K562 (cell line): Measurements from ENCODE around the gene ME3. TPM values are rescaled to one million over a fixed set of nuclear protein-coding genes. Genes with fewer than 3 reads are reported as not detected.

Experiments
- ATAC-seq: fragments of 200-7000 bp; cut with Tn5 transposase; 3 replicates; pipeline ENCODE4 v1.9.1; 2020; ENCODE audit warnings: moderate library complexity
- BruUV-seq: library from RNA; stranded (reverse); fragments of 400-500 nt; replicated peaks from 2 replicates; lab custom pipeline; 2021; lab: Mats Ljungman, UMichigan
- CTCF ChIA-PET: fragments of 300-600 bp; formaldehyde crosslinking; extraction: SDS; loops from one replicate; lab custom pipeline; 2021; ENCODE audit warnings: low intra/inter-chr PET ratio; lab: Yijun Ruan, JAX
- POLR2A ChIA-PET: fragments of 300-600, 350-650 bp; sonication (Branson Sonifier 250); formaldehyde crosslinking; extraction: SDS; loops from one replicate; lab custom pipeline; 2021; ENCODE audit warnings: antibody characterized with exemption, inconsistent platforms; lab: Yijun Ruan, JAX
- DNase-seq, 4 experiments: peaks; one replicate each; pipeline versions ENCODE4 v3.0.0 to v3.0.0-alpha.2; 2011 to 2018; ENCODE audit warnings: low spot score in 3 of 4, mixed read lengths in 3 of 4; ENCODE audit errors: extremely low read depth in 1 of 4
- FAIRE-seq: peaks from 2 replicates; lab custom pipeline; 2011; peaks lifted over from hg19 to GRCh38; lab: Jason Lieb, UNC
- H2AFZ ChIP-seq: 2 replicates; pipeline ENCODE4 v1.6.0; 2011; ENCODE audit warnings: low read depth, low read length, control low read depth, inconsistent platforms
- H3K27ac ChIP-seq: fragments of 200-600 bp; 3 replicates; pipeline ENCODE4 v1.8.0; 2011; ENCODE audit warnings: low read depth, mild to moderate bottlenecking, control low read depth, inconsistent platforms, low read length, moderate library complexity, mixed read lengths; ENCODE audit errors: extremely low read depth
- H3K27me3 ChIP-seq, 2 experiments: fragments of 300-600 bp in 1 of 2; 2 replicates in 1 of 2; 3 replicates in 1 of 2; pipeline versions ENCODE4 v1.6.0 to v1.8.0; 2011; ENCODE audit warnings: inconsistent platforms in 2 of 2, low read length in 2 of 2, mild to moderate bottlenecking in 1 of 2, mixed read lengths in 1 of 2, moderate library complexity in 1 of 2; ENCODE audit not compliant: control insufficient read depth in 2 of 2, insufficient read depth in 2 of 2
- H3K36me3 ChIP-seq: fragments of 300-600 bp; 3 replicates; pipeline ENCODE4 v1.8.0; 2011; ENCODE audit warnings: mild to moderate bottlenecking, low read length, inconsistent platforms; ENCODE audit not compliant: control insufficient read depth, insufficient read depth
- H3K4me1 ChIP-seq, 2 experiments: fragments of 200-600 bp in 1 of 2; replicated peaks in 1 of 2; 2 replicates in 1 of 2; 3 replicates in 1 of 2; pipeline versions ENCODE4 v1.5.1 to v1.8.0; 2011; ENCODE audit warnings: inconsistent platforms in 2 of 2, low read length in 2 of 2, mild to moderate bottlenecking in 1 of 2, mixed read lengths in 1 of 2, moderate library complexity in 1 of 2; ENCODE audit not compliant: control insufficient read depth in 2 of 2, insufficient read depth in 2 of 2
- H3K4me2 ChIP-seq: 2 replicates; pipeline ENCODE4 v1.6.1; 2011; ENCODE audit warnings: low read length, control low read depth, inconsistent platforms, mixed read lengths; ENCODE audit not compliant: insufficient read depth
- H3K4me3 ChIP-seq: fragments of 200-600 bp; sonication (generic), shearing (Covaris generic); 2 replicates; pipeline ENCODE4 v1.5.1; 2016; ENCODE audit warnings: control low read depth, inconsistent platforms
- H3K79me2 ChIP-seq: fragments of 200-600 bp; 3 replicates; pipeline ENCODE4 v1.8.0; 2011; ENCODE audit warnings: low read length, inconsistent platforms; ENCODE audit not compliant: control insufficient read depth, insufficient read depth
- H3K9ac ChIP-seq, 2 experiments: 2 replicates each; pipeline versions ENCODE4 v1.6.0 to v1.6.1; 2011; ENCODE audit warnings: low read depth in 2 of 2, low read length in 2 of 2, control low read depth in 1 of 2, inconsistent platforms in 1 of 2, mild to moderate bottlenecking in 1 of 2, mixed read lengths in 1 of 2; ENCODE audit not compliant: insufficient read depth in 1 of 2
- H3K9me1 ChIP-seq: one replicate; pipeline ENCODE4 v1.6.0; 2011; ENCODE audit warnings: inconsistent platforms, mild to moderate bottlenecking, low read length, moderate library complexity; ENCODE audit not compliant: control insufficient read depth, insufficient read depth
- H3K9me3 ChIP-seq: replicated peaks from 2 replicates; pipeline ENCODE4 v1.5.1; 2011; ENCODE audit warnings: low read depth, low read length, inconsistent platforms; ENCODE audit not compliant: control insufficient read depth, insufficient read depth
- H4K20me1 ChIP-seq: replicated peaks from 2 replicates; pipeline ENCODE4 v1.6.1; 2011; ENCODE audit warnings: low read length, inconsistent platforms, mixed read lengths; ENCODE audit not compliant: control insufficient read depth, insufficient read depth
- BACH1 ChIP-seq: fragments of 200-800 bp; sonication (Bioruptor generic); IDR thresholded peaks from 2 replicates; pipeline ENCODE4 v1.6.1; 2016; ENCODE audit warnings: missing genetic modification characterization, missing compliant biosample characterization
- BRF1 ChIP-seq: IDR thresholded peaks from 3 replicates; pipeline ENCODE4 v1.6.1; 2011; ENCODE audit warnings: borderline replicate concordance, mild to moderate bottlenecking; ENCODE audit not compliant: insufficient read length; ENCODE audit errors: extremely low read depth
- CCAR2 ChIP-seq: fragments of 200-400 bp; formaldehyde crosslinking; IDR thresholded peaks from 2 replicates; pipeline ENCODE4 v1.6.1; 2017; ENCODE audit warnings: mild to moderate bottlenecking, low read depth, low read length
- CHD2 ChIP-seq: IDR thresholded peaks from 2 replicates; pipeline ENCODE4 v1.6.1; 2011; ENCODE audit warnings: low read depth, low read length
- DIDO1 ChIP-seq: fragments of 450-650 bp; IDR thresholded peaks from 2 replicates; pipeline ENCODE4 v1.6.1; 2016; ENCODE audit warnings: low read depth, missing biosample characterization, missing genetic modification characterization
- MYBL2 ChIP-seq, 2 experiments: fragments of 450-650 bp in 1 of 2; sonication (generic) in 1 of 2; formaldehyde crosslinking in 1 of 2; IDR thresholded peaks; 2 replicates each; pipeline versions ENCODE4 v1.6.1 to v1.8.1; 2017 to 2022; ENCODE audit warnings: borderline replicate concordance in 1 of 2, inconsistent platforms in 1 of 2, low read depth in 1 of 2, mild to moderate bottlenecking in 1 of 2, missing genetic modification reagents in 1 of 2, moderate library complexity in 1 of 2
- RBFOX2 ChIP-seq: fragments of 200-400 bp; formaldehyde crosslinking; IDR thresholded peaks from 2 replicates; pipeline ENCODE4 v1.6.1; 2017; ENCODE audit warnings: low read depth, mild to moderate bottlenecking, low read length, moderate library complexity
- RBM14 ChIP-seq: fragments of 200-400 bp; formaldehyde crosslinking; IDR thresholded peaks from 2 replicates; pipeline ENCODE4 v1.6.1; 2018; ENCODE audit warnings: low read depth, mild to moderate bottlenecking, low read length, moderate library complexity, borderline replicate concordance; ENCODE audit not compliant: insufficient read depth
- RBM25 ChIP-seq: fragments of 200-400 bp; formaldehyde crosslinking; IDR thresholded peaks from 2 replicates; pipeline ENCODE4 v1.6.1; 2018; ENCODE audit warnings: low read length, low read depth, moderate library complexity; ENCODE audit not compliant: severe bottlenecking
- SUPT5H ChIP-seq: fragments of 450-650 bp; IDR thresholded peaks from 2 replicates; pipeline ENCODE4 v1.6.1; 2016
- TBL1XR1 ChIP-seq, 2 experiments: IDR thresholded peaks; 2 replicates each; pipeline ENCODE4 v1.6.1; 2012; ENCODE audit warnings: improper control_type of control experiment in 2 of 2, low read length in 2 of 2, mild to moderate bottlenecking in 1 of 2
- TOE1 ChIP-seq, 2 experiments: fragments of 450-650 bp in 1 of 2; sonication (generic) in 1 of 2; formaldehyde crosslinking in 1 of 2; IDR thresholded peaks; 2 replicates each; pipeline versions ENCODE4 v1.7.1 to v1.8.0; 2016 to 2022; ENCODE audit warnings: borderline replicate concordance in 2 of 2, mild to moderate bottlenecking in 2 of 2, antibody characterized with exemption in 1 of 2, inconsistent platforms in 1 of 2, low read depth in 1 of 2, missing genetic modification reagents in 1 of 2, moderate library complexity in 1 of 2
- USF1 ChIP-seq: sonication (generic); formaldehyde crosslinking; IDR thresholded peaks from 2 replicates; pipeline ENCODE4 v1.9.0; 2022; ENCODE audit warnings: mild to moderate bottlenecking, missing genetic modification reagents
- ZNF274 ChIP-seq: IDR thresholded peaks from 2 replicates; pipeline ENCODE4 v1.6.1; 2011; ENCODE audit warnings: low read depth, mild to moderate bottlenecking, low read length, moderate library complexity, borderline replicate concordance
- whole genome bisulfite sequencing: fragments of 100-300 bp; shearing (Covaris generic); methylation state at CpG from one replicate; pipeline ENCODE4 v1.1.6; 2016; ENCODE audit warnings: low coverage, mixed read lengths; ENCODE audit not compliant: insufficient coverage; ENCODE audit errors: missing lambda C conversion rate; 5-methylcytosine and 5-hydroxymethylcytosine counted together
- in situ Hi-C: fragments of 300-500 bp; cut with MboI; formaldehyde crosslinking; loops from 4 replicates; pipeline ENCODE4 v1.15.0; 2018; ENCODE audit warnings: inconsistent platforms, mixed read lengths
- intact Hi-C: fragments of 100-400 bp; cut with micrococcal nuclease; formaldehyde crosslinking; loops from 2 replicates; pipeline ENCODE4 v1.14.2; 2022
- polyA plus RNA-seq, 8 experiments: library from polyadenylated mRNA; depleted of rRNA in 4 of 8; stranded (reverse) in 5 of 8; unstranded in 3 of 8; fragments of >200 nt; fragmentation: Nextera tagmentation in 2 of 8; fragmentation: Illumina TruSeq in 1 of 8; extraction: Ambion mirVana in 2 of 8; extraction: Trizol in 1 of 8; gene quantifications; 2 replicates each; pipeline versions ENCODE4 v1.2.1 to v1.2.3, GENCODE V29; 2011 to 2014; ENCODE audit warnings: inconsistent platforms in 1 of 8, missing spikeins in 1 of 8
- total RNA-seq, 7 experiments: library from RNA; depleted of rRNA in 6 of 7; stranded (reverse); fragments of >200 nt in 6 of 7; fragmentation: Illumina TruSeq in 2 of 7; extraction: Trizol in 2 of 7; gene quantifications; 2 replicates each; pipeline versions ENCODE4 v1.2.1 to v1.2.3, GENCODE V29; 2011 to 2021; ENCODE audit warnings: low replicate concordance in 1 of 7

Gene ME3
- total and polyA plus RNA-seq, 9 of the 15 experiments (the other 6 are each of a cell fraction or from before 2014, with no cell fraction given), result not detected

DNA sequence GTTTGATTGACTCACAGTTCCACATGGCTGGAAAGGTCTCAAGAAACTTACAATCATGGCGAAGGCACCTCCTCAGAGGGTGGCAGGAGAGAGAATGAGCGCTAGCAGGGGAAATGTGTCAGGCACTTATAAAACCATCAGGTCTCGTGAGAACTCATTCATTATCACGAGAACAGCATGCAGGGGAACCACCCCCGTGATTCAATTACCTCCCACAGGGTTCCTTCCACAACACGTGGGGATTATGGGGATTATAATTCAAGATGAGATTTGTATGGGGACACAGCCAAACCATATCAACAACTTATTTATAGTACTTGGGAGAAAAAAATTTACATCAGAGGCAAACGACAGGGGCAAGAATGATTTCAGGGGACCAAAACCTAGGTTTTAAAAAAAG, 3.0 kb downstream of the ME3 start:
- Histone ChIP-seq H3K79me2 (no peaks in the 10 kb centered on the region), H3K36me3 (no peaks in the 10 kb centered on the region), H4K20me1 (no peaks in the 10 kb centered on the region; the same call in 1 of the 2 replicates), H3K4me3 (no peak overlapping the region), H3K27ac (no peak overlapping the region), H3K4me1 (peaks cover 0 to 10% of the 10 kb centered on the region in 2 experiments; a peak in 1 of 5 replicates), H3K9ac (no peak overlapping the region), H2AFZ (no peak overlapping the region), H3K4me2 (no peak overlapping the region), H3K27me3 (peaks cover 22 to 30% of the 10 kb centered on the region in 2 experiments), H3K9me1 (no peaks in the 10 kb centered on the region), H3K9me3 (no peaks in the 10 kb centered on the region)
- DNase-seq, result no peak
- ATAC-seq, result no peak
- TF ChIP-seq DIDO1 (no peak), RBM25 (peak; percentile 11), CHD2 (peak; percentile 81)
- CTCF ChIA-PET, result no interaction called here
- intact Hi-C loops (no loop called here), in situ Hi-C loops (no loop called here)
- under 1% methylated on average over 7 of the region's 7 CpGs for WGBS
- POLR2A ChIA-PET, result interaction anchor here (0.7 kb wide), 1 partner anchor 12 kb away, joined by 3 read pairs; no protein-coding TSS in a partner anchor
- BruUV-seq, result no TSS peak
- no peak for FAIRE-seq

DNA sequence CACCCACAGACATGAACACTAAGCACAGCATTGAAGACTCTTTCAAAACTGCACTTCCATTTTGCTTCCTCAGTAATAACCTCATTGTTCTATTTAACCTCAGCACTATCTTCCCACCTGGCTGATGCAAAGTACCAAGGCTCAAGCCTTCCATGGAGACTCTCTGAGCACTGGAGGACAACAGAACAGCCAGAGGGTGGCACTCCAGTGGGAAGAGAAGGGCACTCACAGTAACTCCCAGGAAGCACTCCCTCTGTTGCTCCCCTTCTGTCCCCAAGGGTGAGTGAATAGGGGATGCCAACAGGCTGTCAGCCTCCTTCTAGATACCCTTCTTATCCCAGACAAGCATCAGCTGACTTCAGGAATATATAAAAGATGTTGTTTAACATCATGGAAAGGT, 3.5 kb downstream of the ME3 start:
- Histone ChIP-seq H3K9me3 (no peaks in the 10 kb centered on the region), H3K27me3 (peaks cover 22 to 30% of the 10 kb centered on the region in 2 experiments), H3K27ac (no peak overlapping the region), H3K4me3 (no peak overlapping the region), H2AFZ (no peak overlapping the region), H3K9ac (no peak overlapping the region), H3K4me1 (peaks cover 0 to 10% of the 10 kb centered on the region in 2 experiments; a peak in 1 of 5 replicates), H3K79me2 (no peaks in the 10 kb centered on the region), H3K36me3 (no peaks in the 10 kb centered on the region), H3K4me2 (no peak overlapping the region), H3K9me1 (no peaks in the 10 kb centered on the region), H4K20me1 (no peaks in the 10 kb centered on the region; the same call in 1 of the 2 replicates)
- no TSS peak for BruUV-seq
- FAIRE-seq (no peak), DNase-seq (no peak), ATAC-seq (no peak)
- POLR2A ChIA-PET, result interaction anchor here (0.7 kb wide), 1 partner anchor 12 kb away, joined by 3 read pairs; no protein-coding TSS in a partner anchor
- intact Hi-C loops (no loop called here), in situ Hi-C loops (no loop called here)
- CTCF ChIA-PET, result no interaction called here
- TF ChIP-seq RBFOX2 (no peak), TBL1XR1 (IDR thresholded peaks at IDR 0.05; ENCODE audit: low read length in 2 of 2) (no peak), BACH1 (tag) (no peak), MYBL2 (IDR thresholded peaks at IDR 0.05; ENCODE audit: low read depth) (no peak), MYBL2 (CRISPR knock-in tag; IDR thresholded peaks at IDR 0.05; ENCODE audit: borderline replicate concordance) (no peak), CCAR2 (no peak), BRF1 (no peak), USF1 (CRISPR knock-in tag) (no peak), TOE1 (IDR thresholded peaks at IDR 0.05; ENCODE audit: borderline replicate concordance) (no peak), TOE1 (CRISPR knock-in tag; IDR thresholded peaks at IDR 0.05; ENCODE audit: borderline replicate concordance, low read depth) (no peak), ZNF274 (no peak), RBM14 (no peak), SUPT5H (no peak)
